Body of pancreas (tissue), 4 donors: ENCODE results near the gene A3GALT2. TPM values are rescaled to one million over a fixed set of nuclear protein-coding genes. Genes with fewer than 3 reads are reported as not detected.

Experiments used
- ATAC-seq: fragments of 150-250 bp; one replicate; pipeline ENCODE4 v1.9.1; 2016
- DNase-seq, 4 donors: peaks; one replicate each; pipeline ENCODE4 v3.0.0-alpha.2; 2019
- H3K27ac ChIP-seq, 4 donors: fragments of 200-600 bp; sonication (generic); 1 replicate in 3 of 4; 2 replicates in 1 of 4; pipeline versions ENCODE4 v1.5.1 to v1.6.1; 2016 to 2019; ENCODE audit warnings: mild to moderate bottlenecking in 1 of 4, mixed read lengths in 1 of 4, moderate library complexity in 1 of 4
- H3K27me3 ChIP-seq, 2 donors: fragments of 200-600 bp; sonication (generic); one replicate each; pipeline ENCODE4 v1.6.0; 2016; ENCODE audit warnings: mild to moderate bottlenecking in 1 of 2
- H3K36me3 ChIP-seq, 2 donors: fragments of 200-600 bp; sonication (generic); replicated peaks in 1 of 2; 2 replicates each; pipeline ENCODE4 v1.5.1; 2016; ENCODE audit warnings: low read depth in 2 of 2; ENCODE audit not compliant: insufficient read depth in 1 of 2
- H3K4me1 ChIP-seq: fragments of 200-600 bp; sonication (generic); one replicate; pipeline ENCODE4 v1.6.0; 2016
- H3K4me3 ChIP-seq, 2 donors: fragments of 200-600 bp; sonication (generic); 1 replicate in 1 of 2; 2 replicates in 1 of 2; pipeline ENCODE4 v1.5.1; 2016 to 2019
- H3K9me3 ChIP-seq, 3 donors: fragments of 200-600 bp; sonication (generic); 1 replicate in 2 of 3; 2 replicates in 1 of 3; pipeline ENCODE4 v1.5.1; 2016
- CTCF ChIP-seq, 7 experiments: fragments of 450-650 bp in 4 of 7; fragments of 200-600 bp in 3 of 7; sonication (generic) in 3 of 7; IDR thresholded peaks; one replicate each; pipeline ENCODE4 v1.5.1; 2016 to 2019; ENCODE audit warnings: antibody characterized with exemption in 7 of 7
- POLR2A ChIP-seq, 3 donors: fragments of 450-650 bp; IDR thresholded peaks; one replicate each; pipeline ENCODE4 v1.6.1; 2016; ENCODE audit warnings: antibody characterized with exemption in 3 of 3, mild to moderate bottlenecking in 2 of 3
- WGBS, 2 donors: methylation state at CpG; one replicate each; pipeline ENCODE4 v1.1.5; 2017; 5-methylcytosine and 5-hydroxymethylcytosine counted together
- intact Hi-C: fragments of 100-400 bp; cut with DNase I; formaldehyde crosslinking; loops from one replicate; pipeline ENCODE4 v1.15.1; 2023
- total RNA-seq, 2 donors: library from RNA; depleted of rRNA; stranded (reverse); fragments of >200 nt; gene quantifications; one replicate each; pipeline ENCODE4 v1.1.0, GENCODE V29; 2016

The A3GALT2 gene
- total RNA-seq, 2 donors from 2014 or later, result not detected

- Histone ChIP-seq H3K9me3 (no peaks in the 10 kb centered on the region), H3K4me1 (peaks cover 22% of the 10 kb centered on the region), H3K27ac (peak overlapping the region; percentile 70 to 84 (median 80)), H3K4me3 (no peak overlapping the region), H3K36me3 (no peaks in the 10 kb centered on the region), H3K27me3 (no peaks in the 10 kb centered on the region)
- intact Hi-C loops, result no loop called here
- 15 to 33% methylated on average over 2 of the region's 2 CpGs for WGBS, 2 donors
- DNase-seq (no peak), ATAC-seq (peak; percentile 9)
- TF ChIP-seq CTCF (IDR thresholded peaks at IDR 0.05), result no peak
- peak in 1 of 3 donors; percentile 46 for TF ChIP-seq POLR2A (IDR thresholded peaks at IDR 0.05)
These were observed 43.6 kb upstream of the A3GALT2 start for GRCh38 chr1:33364565-33364918.

DNA sequence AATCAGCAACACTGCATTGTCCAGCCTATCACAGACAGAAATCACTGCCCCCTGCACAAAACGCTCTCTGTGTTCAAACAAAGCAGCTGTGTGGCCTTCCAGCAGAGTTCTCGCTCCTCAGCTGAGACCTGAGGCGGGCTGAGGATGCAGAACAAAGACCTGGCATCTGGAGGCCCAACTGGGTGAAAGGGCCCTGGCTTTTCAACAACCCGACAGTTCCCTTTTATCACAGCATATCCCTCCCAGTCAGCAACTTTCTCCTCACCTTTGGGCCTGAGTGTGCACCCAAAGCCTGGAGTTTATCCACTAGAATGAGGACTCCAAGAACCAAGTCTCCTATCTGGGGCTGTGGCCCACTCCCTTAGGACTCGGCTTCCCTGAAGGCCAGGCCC is 42.6 kb upstream of the A3GALT2 start:
- intact Hi-C loops, result no loop called here
- ATAC-seq, result no peak
- TF ChIP-seq POLR2A (IDR thresholded peaks at IDR 0.05) (no peak), CTCF (IDR thresholded peaks at IDR 0.05) (no peak)
- Histone ChIP-seq H3K36me3 (no peaks in the 10 kb centered on the region), H3K9me3 (no peaks in the 10 kb centered on the region), H3K27ac (peak overlapping the region; percentile 70 to 84 (median 74)), H3K4me1 (peaks cover 22% of the 10 kb centered on the region), H3K4me3 (no peak overlapping the region), H3K27me3 (no peaks in the 10 kb centered on the region)
- WGBS, 2 donors, result 69% methylated on average over 5 of the region's 5 CpGs
- no peak for DNase-seq

- H3K9me3 ChIP-seq, result no peaks in the 10 kb centered on the region
- ATAC-seq (no peak), DNase-seq (no peak)
- intact Hi-C loops, result no loop called here
- H3K4me3 ChIP-seq, result no peak overlapping the region
- H3K36me3 ChIP-seq, result no peaks in the 10 kb centered on the region
- no peaks in the 10 kb centered on the region for H3K27me3 ChIP-seq
- peaks cover 22% of the 10 kb centered on the region for H3K4me1 ChIP-seq
- 62 to 65% methylated on average over 5 of the region's 5 CpGs for WGBS, 2 donors
- TF ChIP-seq CTCF (IDR thresholded peaks at IDR 0.05), result no peak
- no peak for TF ChIP-seq POLR2A (IDR thresholded peaks at IDR 0.05)
- H3K27ac ChIP-seq, result peak overlapping the region; percentile 70 to 84 (median 74)
These were observed 42.1 kb upstream of the A3GALT2 start for GRCh38 chr1:33363021-33363420.

- no peaks in the 10 kb centered on the region for H3K36me3 ChIP-seq
- H3K27ac ChIP-seq, result peak overlapping the region in 2 of 4 donors; percentile 2 to 36
- no peak for ATAC-seq
- 65 to 76% methylated on average over 11 of the region's 11 CpGs for WGBS, 2 donors
- no peaks in the 10 kb centered on the region for H3K27me3 ChIP-seq
- no peak for TF ChIP-seq POLR2A (IDR thresholded peaks at IDR 0.05)
- TF ChIP-seq CTCF (IDR thresholded peaks at IDR 0.05), result no peak
- intact Hi-C loops, result no loop called here
- no peaks in the 10 kb centered on the region for H3K9me3 ChIP-seq
- DNase-seq, result no peak
- peaks cover 18% of the 10 kb centered on the region for H3K4me1 ChIP-seq
- H3K4me3 ChIP-seq, result no peak overlapping the region
These were observed 40.8 kb upstream of the A3GALT2 start for GRCh38 chr1:33361532-33362235.

GRCh38 chr1:33360367-33360766 is 39.5 kb upstream of the A3GALT2 start:
- TF ChIP-seq POLR2A (IDR thresholded peaks at IDR 0.05) (no peak), CTCF (IDR thresholded peaks at IDR 0.05) (no peak)
- DNase-seq (no peak), ATAC-seq (no peak)
- intact Hi-C loops, result no loop called here
- H3K36me3 ChIP-seq, result no peaks in the 10 kb centered on the region
- no peak overlapping the region for H3K27ac ChIP-seq
- H3K4me1 ChIP-seq, result peaks cover 18% of the 10 kb centered on the region
- no peak overlapping the region for H3K4me3 ChIP-seq
- WGBS, 2 donors, result 75 to 80% methylated on average over 1 of the region's 1 CpG
- no peaks in the 10 kb centered on the region for H3K9me3 ChIP-seq
- H3K27me3 ChIP-seq, result no peaks in the 10 kb centered on the region
